GM19351 (cell line): ENCODE data around the gene SENP3.
A peak's percentile ranks its signal among the peaks of the same experiment; 100 is the strongest.

Experiments
- ATAC-seq: cut with Tn5 transposase; IDR thresholded peaks from one replicate; pipeline ENCODE4 v1.9.1; 2021; ENCODE audit warnings: mild to moderate bottlenecking, moderate library complexity; ENCODE audit not compliant: unreplicated experiment

SENP3 gene

DNA sequence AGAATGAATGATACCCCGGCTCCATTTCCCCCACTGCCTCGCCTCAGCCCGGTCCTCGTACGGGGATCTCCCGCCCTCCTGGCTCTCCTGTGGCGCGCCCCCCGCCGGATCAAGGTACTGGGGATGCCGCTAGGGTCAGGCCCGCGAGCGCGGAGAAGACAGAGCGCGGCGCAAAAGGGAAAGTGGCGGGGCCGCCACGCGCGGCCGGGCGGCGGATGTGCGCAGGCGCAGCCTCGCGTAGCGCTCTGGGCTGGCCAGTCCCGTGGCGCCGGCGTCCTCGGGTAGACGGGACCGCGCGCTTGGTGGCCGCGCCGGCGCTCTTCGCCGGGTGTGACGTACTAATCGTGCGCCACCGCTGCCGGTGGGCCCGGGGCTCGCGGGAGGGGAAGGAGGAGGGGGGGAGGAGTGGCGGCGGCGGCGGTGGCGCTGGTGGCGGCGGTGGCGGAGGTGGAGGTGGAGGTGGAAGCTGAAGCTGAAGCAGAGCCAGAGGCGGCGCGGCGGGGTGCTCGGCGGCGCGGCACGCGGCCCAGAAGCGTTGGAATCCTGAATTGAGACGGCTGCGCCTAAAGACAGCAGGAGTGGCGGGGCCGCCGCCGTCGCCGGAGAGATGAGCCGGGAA, at the start of gene SENP3:
Gene SENP3, plus strand, starts transcription at position 331 of the 619 bp plus-strand sequence. CDS start 1,158 bp downstream, outside the sequence.
- ATAC-seq = peak; percentile 68

DNA sequence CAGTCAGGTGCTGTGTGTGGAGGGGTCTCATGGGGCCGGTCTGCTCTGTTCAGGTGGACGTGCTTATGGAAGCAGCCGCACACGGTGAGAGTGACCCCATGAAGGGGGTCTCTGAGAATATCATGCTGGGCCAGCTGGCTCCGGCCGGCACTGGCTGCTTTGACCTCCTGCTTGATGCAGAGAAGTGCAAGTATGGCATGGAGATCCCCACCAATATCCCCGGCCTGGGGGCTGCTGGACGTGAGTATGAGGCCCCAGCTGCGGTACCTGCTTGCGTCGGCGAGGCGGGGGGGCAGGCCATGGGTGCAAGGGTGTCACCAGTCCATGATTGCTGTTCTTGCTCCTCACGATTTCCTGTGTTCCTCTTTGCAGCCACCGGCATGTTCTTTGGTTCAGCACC, 49.6 kb upstream of the SENP3 start:
- no peak for ATAC-seq

DNA sequence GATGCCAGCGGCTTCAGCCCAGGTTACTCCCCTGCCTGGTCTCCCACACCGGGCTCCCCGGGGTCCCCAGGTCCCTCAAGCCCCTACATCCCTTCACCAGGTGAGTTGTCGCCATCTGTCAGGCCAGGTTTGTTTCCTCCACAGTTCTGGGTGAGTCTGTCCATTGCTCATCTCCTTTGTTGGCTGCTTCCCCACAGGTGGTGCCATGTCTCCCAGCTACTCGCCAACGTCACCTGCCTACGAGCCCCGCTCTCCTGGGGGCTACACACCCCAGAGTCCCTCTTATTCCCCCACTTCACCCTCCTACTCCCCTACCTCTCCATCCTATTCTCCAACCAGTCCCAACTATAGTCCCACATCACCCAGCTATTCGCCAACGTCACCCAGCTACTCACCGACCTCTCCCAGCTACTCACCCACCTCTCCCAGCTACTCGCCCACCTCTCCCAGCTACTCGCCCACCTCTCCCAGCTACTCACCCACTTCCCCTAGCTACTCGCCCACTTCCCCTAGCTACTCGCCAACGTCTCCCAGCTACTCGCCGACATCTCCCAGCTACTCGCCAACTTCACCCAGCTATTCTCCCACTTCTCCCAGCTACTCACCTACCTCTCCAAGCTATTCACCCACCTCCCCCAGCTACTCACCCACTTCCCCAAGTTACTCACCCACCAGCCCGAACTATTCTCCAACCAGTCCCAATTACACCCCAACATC, 48.7 kb upstream of the SENP3 start:
- ATAC-seq = no peak

DNA sequence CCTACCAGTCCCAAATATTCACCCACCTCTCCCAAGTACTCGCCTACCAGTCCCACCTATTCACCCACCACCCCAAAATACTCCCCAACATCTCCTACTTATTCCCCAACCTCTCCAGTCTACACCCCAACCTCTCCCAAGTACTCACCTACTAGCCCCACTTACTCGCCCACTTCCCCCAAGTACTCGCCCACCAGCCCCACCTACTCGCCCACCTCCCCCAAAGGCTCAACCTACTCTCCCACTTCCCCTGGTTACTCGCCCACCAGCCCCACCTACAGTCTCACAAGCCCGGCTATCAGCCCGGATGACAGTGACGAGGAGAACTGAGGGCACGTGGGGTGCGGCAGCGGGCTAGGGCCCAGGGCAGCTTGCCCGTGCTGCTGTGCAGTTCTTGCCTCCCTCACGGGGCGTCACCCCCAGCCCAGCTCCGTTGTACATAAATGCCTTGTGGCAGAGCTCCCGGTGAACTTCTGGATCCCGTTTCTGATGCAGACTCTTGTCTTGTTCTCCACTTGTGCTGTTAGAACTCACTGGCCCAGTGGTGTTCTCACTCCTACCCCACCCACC, 47.8 kb upstream of the SENP3 start:
- no peak for ATAC-seq

DNA sequence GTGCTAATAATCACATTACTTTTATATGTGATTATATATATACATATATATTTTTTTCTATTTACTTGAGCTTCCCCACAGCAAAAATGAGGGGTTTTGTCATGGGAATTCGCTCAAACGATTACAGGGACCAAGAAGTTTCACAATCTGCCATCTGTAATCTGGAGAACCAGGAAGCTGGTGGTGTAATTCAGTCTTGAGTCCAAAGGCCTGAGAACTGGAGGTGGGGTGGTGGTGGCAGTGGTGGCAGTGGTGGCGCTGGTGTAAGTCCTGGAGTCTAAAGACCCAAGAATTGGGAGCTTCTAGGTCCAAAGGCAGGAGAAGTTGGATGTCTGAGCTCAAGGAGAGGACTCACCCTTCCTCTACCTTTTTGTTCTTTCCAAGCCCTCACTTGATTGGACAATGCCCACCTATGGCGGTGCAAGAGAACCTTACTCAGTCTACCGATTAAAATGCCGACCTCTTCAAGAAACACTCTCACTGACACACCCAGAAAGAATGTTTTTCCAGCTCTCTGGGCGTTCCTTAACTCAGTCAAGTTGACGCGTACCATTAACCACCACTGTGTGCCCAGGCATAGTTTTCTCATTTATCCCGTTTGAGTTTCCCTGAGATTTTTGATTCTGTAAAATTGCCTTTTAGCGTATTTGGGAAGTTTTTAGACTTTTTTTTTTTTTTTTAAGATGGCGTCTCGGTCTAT, 45.7 kb upstream of the SENP3 start:
- ATAC-seq = no peak

DNA sequence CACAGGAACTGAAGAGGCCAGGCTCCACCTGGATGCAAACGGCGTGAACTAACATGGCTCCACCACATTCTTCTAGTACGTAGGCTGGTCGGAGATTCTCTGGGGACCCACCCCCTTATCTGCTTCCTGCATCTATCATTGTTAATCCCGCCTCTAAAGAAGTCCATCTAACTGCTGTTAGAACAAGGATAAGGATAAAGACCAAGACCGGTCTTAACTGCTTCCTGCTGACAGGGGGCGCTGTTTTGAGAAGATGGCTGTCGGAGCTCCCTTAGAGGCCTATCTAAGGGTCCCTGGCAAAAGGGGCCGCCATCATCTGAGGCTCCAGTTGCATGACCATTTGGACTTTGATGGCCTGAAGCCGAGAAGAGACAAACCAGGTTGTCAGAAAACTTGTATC, 38.7 kb upstream of the SENP3 start:
- no peak for ATAC-seq

DNA sequence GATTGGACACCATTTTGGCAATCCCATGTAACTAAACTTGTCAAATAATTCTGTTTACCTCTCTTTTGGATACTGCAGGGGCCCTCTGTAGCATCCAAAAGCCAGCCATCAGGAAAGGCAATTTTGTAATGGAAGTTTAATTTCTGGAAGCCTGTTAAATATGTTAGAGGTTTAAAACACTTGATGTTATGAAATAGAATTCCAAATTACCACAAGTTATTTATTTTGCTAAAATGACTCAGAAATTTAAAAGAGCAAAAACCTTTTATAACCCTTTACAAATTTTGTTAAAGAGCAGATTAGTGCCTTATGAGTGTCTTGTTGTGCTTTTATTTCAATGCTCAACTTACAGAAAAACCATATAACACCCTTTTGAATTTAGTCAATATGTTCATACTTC, 32.9 kb upstream of the SENP3 start:
- no peak for ATAC-seq

DNA sequence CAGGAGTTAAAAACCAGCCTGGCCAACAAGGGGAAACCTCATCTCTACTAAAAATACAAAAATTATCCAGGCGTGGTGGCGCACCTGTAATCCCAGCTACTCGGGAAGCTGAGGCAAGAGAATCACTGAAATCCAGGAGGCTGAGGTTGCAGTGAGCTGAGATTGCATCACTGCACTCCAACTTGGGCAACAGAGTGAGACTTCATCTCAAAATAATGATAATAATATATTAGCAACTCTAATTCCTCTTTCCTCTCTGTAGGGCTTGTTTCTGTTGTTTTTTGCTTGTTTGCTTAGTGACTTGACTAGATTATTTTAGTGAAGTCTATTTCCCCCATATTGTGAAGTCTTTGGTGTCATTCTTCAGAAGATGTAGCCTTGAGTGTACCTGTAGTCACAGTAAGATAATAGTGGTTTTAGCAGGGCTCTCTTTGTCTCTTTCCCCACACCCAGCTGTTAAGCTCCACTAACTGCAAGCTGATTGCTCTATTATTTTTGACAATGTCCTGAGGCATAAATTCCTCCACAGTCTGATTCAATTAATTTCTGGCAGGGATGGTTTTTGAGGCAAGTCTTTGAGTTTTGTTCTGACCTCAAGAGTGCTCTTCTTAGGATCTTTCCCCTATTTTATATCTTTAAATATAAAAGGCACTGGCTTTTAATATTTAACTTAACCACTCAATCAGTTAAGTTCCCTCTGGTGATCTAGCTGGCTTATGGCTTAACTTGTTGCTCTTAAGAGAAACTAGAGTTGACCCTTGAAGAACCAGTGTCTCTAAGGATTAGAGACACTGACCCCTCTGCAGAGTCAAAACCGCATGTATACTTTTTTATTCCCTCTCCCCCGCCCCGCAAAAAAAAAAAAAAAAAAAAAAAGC, 31.5 kb upstream of the SENP3 start:
- ATAC-seq = no peak

DNA sequence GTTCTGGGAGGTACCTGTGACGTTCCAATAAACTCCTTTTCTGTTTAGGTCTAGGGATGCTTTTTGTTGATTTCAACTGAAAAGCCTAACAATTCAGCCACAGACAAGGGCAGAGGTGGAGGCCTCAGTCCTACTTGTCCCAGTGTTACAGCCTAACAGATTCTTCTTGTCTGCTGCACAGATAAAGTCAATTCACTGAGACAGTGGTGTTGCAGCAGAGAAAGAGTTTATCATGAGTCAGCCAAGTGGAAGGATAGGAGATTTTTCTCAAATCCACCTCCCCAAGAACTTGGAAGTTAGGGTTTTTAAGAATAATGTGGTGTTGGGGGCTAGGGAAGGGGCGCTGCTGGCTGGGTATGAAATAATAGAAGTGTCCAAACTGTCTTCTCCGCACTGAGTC, 23.7 kb upstream of the SENP3 start:
- ATAC-seq = no peak

DNA sequence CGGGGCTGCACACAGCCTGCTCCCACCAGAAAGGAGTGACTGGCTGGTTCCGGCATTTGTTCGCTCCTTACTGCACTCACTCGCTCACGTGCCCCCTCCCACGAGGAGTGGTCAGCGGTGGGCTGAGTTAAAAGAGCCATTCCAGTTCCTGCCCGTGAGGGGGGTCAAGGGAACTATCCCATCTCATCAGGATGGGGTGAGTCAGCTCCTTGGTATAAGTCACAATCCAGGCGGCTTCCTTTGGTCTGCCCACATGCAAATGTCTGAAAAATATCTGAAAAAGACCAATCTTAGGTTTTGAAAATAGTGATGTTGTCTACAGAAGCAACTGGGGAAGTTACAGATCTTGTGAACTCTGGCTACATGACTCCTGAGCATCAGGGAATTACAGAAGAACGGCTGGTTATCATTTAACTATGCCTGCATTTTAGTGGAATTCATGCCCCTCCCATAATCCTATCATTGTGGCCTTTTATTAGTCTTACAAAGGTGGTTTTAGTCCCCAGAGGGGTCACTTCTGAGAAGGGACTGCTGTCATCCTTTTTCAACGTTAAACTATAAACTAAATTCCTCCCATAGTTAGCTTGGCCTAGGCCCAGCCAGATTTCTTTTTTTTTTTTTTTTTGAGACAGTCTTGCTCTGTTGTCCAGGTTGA, 22.7 kb upstream of the SENP3 start:
- ATAC-seq = no peak

DNA sequence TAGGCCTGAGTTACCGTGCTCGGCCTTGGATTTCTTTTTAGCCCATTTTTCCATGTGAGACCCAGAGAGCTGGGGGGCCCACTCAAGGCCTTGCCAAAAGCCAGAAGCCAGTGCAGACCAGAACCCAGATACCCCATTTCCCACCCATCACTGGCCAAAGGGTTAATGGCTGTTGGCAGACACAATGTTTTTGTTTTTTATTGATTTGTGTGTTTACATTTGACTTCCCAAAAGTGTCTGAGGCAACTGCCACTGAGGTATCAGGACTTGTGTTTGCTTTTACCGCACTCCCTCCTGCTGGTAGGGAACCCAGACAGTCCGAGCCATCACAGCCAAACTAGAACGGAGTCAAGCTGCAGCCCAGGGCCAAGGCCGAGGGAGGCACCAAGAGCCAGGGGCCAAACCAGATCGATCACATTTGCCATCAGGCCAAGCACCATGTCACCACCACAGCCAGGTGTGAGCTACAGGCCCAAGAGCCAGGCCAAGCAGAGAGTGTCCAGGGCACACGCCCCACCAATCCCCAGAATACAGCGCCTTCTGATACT, 20.6 kb upstream of the SENP3 start:
- no peak for ATAC-seq

DNA sequence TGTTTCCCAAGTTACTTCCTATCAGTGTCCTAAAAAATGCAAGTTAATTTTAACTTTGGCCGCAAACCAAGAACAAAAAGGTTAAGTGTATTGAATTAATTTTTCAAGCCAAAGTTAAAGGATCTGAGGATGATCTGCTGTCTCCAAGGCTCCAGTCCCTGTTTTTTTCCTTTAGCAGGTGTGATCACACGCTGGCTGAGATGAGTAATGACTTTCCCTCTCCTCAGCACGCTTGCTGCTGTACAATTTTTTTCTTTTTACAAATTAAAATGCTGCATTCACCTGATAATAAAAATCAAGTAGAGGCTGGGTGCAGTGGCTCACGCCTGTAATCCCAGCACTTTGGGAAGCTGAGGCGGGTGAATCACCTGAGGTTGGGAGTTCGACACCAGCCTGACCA, 16.8 kb upstream of the SENP3 start:
- ATAC-seq = no peak

DNA sequence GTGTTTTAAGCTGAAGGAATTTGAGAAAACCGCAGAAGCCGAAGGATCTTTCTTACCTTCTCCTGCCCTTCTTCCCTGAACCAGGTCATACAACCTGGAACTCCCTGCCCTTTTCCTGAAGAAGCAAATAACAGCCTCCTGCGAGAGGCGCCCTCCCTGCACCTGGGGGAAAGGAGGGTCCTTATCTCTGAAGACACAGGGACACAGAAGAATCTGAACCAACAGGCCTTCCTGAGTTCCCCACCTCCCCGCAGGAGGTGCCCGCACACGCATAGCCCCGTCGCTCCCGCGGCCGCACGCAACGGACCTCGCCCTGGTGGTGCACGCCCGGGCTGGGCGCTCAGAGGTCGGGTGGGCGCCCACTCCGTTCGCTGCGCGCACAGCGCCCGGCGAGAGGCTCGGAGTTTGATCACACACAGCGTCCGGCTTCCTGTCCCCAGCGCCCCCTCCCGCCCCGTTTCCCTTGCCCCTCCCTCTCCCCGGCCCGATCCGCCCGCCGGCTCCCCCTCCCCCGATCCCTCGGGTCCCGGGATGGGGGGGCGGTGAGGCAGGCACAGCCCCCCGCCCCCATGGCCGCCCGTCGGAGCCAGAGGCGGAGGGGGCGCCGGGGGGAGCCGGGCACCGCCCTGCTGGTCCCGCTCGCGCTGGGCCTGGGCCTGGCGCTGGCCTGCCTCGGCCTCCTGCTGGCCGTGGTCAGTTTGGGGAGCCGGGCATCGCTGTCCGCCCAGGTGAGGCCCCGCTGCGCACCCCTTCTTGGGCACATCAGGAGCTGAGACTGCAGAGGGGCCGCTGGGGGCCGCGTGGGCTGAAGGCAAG, 12.9 kb upstream of the SENP3 start, which contains the start of gene TNFSF12:
Gene TNFSF12, plus strand, starts transcription at position 474 of the 816 bp plus-strand sequence. Its CDS starts 96 bp downstream, at position 570.
- no peak for ATAC-seq

DNA sequence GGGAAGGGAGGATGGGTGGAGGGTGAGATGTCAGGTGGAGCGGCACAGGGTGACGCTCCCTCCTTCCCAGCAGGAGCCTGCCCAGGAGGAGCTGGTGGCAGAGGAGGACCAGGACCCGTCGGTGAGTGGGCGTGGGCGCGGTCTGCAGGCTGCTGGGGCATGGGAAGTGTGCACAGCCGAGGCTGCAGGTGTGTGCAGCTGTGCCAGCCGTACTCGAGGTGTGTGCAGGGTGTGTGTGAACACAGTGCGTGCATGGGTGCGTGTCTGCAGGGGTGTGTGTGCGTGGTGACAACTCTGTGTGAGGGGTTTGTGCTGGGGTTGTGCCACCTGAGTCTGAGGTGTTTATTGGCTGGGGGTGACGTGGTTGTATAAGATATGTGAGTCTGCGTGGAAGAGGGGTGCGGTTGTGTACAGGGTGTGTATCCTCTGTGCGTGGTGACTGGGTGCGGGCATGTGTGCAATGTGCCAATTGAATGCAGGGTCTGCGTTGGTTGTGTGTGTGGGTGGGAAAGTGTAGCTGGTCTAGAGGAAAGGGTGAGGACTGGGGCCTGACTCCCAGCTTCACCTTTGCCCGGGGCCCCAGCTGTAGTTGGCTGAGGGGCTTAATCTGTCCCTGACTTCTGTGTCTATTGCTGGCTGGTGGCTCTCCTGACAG, 12.2 kb upstream of the SENP3 start:
- no peak for ATAC-seq

DNA sequence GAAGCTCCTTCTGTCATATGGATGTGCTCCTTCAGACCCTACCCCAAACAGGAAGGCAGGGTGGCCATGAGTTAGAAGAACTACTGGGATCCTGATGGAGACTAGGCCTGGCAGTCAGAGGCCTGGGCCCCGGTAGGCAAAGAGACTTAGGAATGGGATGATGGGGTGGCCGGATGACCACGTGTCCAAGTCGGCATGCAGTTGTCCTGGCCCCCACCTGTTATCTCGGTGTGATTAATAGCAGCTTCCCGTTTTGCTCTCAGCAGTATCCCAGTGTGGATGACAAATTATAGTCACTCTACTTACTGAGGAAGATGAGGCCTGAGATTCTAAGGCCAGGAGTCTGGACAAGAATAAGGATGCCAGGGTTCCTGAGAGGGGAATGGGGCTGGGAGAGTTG, 11.4 kb upstream of the SENP3 start:
- no peak for ATAC-seq

DNA sequence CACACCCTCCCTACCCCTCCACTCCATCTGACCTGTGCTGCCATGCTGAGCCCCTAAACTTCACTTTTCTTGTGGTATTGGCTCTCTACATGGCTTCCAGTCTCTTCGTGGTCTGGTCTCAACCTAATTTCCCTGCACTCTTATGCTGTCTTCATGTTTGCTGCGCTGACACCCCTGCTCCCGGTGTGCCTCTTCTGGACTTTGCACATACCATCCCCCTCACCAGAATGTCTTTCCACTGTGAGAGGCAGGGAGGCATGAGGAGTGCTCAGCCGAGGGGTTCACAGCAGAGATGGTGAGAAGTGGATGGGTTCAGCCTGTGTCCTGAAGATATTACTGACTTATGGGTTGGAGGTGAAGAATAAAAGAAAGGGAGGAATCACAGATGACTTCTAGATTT, 10.3 kb upstream of the SENP3 start:
- ATAC-seq = no peak

DNA sequence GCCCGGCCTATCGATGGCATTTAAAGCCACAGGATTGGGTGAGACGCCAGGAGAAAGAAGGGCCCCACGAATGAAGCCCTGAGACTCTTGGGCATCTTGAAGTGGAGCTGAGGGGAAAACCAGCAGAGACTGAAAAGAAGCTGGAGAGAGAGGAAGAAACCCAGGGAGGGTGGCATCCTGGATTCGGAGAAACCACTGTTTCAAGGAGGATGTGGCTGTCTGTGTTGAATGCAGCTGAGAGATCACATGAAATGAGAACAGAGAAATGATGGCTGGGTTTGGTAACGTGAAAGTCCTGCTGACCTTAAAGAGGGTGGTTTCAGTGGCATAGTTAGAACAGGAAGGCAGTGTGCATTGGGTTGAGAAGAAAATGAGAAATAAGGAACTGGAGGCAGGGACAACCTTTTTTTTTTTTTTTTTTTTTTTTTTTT, 9.1 kb upstream of the SENP3 start:
- ATAC-seq = peak; percentile 53

DNA sequence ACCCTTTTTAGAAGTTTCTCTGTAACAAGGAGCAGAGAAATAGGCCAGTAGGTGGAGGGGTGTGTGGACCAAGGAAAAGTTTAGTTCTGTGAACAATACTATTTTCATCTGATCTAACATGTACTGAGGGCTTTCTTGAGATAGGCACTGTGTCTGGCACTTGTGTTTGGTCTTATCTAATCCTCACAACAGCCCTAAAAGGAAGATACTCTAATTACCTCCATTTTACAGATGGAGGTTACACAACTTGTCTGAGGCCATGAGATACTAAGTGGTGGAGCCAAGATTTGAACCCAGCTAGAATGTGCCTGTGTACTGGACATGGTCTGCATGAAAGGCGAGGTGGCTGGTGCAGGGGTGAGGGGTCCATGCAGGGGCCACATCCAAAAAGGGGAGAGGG, 8.4 kb upstream of the SENP3 start:
- ATAC-seq = no peak
